Measurements from ENCODE around the gene RPS3.

- no peak for TF ChIP-seq CTCF (tag by site-specific recombination; IDR thresholded peaks at IDR 0.05)
- no peak for TF ChIP-seq ZEB2 (tag by site-specific recombination; IDR thresholded peaks at IDR 0.05)
- TF ChIP-seq ZNF585B (tag by site-specific recombination; IDR thresholded peaks at IDR 0.05), result no peak
- TF ChIP-seq REST (tag by site-specific recombination; IDR thresholded peaks at IDR 0.05), result no peak
- no peak for TF ChIP-seq ZNF76 (tag by site-specific recombination; IDR thresholded peaks at IDR 0.05; ENCODE audit: borderline replicate concordance, low read depth)
- no peak for TF ChIP-seq ZNF292 (tag by site-specific recombination; IDR thresholded peaks at IDR 0.05; ENCODE audit: borderline replicate concordance, low read depth)
- no peak for TF ChIP-seq TRIM28 (IDR thresholded peaks at IDR 0.05; ENCODE audit: borderline replicate concordance, low read length)
- no peak for TF ChIP-seq SP2 (tag by site-specific recombination; IDR thresholded peaks at IDR 0.05)
- TF ChIP-seq ZNF350 (tag by site-specific recombination; IDR thresholded peaks at IDR 0.05), result no peak
- TF ChIP-seq ZNF23 (tag by site-specific recombination; IDR thresholded peaks at IDR 0.05; ENCODE audit: borderline replicate concordance), result no peak
- no peak for TF ChIP-seq ZNF311 (tag by site-specific recombination; IDR thresholded peaks at IDR 0.05; ENCODE audit: borderline replicate concordance)
- no peak for TF ChIP-seq SALL2 (tag by site-specific recombination; IDR thresholded peaks at IDR 0.05; ENCODE audit: borderline replicate concordance)
These were observed 10.1 kb upstream of the RPS3 start for GRCh38 chr11:75389276-75389605.

Data from HEK293 (cell line).